GM12872 (cell line): Measurements from ENCODE around the gene TAOK3.

ENCODE experiments used
- CTCF ChIP-seq: IDR thresholded peaks from 3 replicates; pipeline ENCODE4 v1.5.1; 2011; ENCODE audit warnings: low read depth, mild to moderate bottlenecking, low read length, moderate library complexity; ENCODE audit not compliant: insufficient read depth

TAOK3 gene

GRCh38 chr12:118307069-118307954, 65.4 kb downstream of the TAOK3 start:
- TF ChIP-seq CTCF, result no peak

DNA sequence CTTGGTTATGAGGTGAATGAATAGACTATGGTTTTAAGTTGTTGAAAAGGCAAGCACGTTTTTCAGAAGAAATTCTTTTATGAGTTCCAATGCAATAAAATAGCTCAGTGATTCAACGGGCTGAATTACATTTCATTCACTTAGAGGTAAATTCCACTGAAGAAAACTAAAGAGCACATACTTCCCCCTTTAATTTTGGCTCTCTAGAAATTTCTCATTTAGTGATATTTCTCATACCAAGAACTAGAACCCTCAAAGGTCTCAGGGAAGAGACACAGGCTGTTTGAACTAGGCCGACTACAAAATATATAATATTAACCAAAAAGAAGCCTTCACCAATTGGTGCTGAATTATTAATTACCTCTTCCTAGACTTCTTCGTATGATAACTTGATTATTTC, 68.6 kb downstream of the TAOK3 start:
- TF ChIP-seq CTCF, result no peak

DNA sequence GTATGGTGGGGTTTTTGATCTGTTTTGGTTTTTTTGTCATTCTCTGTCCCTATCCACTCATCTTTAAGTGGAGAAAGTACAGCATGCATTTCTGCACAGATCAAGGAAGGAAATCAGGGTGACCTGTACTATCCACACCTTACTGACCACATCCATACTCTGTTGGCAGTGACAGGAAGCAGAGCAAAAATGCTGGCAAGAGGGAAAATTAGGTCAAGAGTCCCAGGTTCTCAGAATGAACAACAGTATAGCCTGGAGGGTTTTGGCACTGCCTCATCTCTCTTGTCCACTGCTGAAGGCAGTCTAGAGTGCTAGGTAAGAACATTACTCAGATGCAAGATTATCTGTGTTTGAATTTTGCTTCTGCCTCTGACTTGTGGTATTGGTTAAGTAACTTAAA, 70.7 kb downstream of the TAOK3 start:
- TF ChIP-seq CTCF, result no peak

DNA sequence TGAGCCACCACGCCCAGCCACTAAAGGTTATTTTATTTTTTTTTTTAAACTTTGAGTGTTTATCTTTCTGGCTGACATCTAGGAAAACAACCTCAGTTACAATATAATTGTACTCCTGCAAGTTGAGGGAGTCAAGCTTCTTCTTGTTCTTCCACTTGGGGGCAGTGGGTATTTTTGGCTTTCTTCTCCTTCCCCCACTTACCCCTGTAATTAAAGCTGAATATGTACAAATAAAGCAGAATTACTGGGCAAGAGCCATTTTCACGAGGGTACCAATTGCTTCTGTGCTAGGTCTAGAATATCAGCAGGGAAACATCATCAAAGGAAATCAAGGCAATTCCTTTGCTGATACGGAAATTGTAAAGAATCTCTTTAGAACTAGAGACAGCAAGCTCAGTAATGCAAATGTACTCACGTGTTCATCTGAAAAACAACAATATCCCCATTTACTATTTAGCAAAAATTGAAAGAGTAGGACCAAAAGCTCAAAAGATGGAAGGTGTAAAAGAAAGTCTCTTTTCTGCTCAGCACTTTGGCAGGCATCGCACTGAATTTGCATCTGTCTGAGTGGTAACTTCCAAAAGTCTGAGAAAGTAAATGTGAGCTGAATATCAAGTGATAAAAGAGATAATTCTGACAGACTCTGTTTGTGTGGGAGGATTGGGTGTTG, 72.8 kb downstream of the TAOK3 start:
- TF ChIP-seq CTCF, result no peak

DNA sequence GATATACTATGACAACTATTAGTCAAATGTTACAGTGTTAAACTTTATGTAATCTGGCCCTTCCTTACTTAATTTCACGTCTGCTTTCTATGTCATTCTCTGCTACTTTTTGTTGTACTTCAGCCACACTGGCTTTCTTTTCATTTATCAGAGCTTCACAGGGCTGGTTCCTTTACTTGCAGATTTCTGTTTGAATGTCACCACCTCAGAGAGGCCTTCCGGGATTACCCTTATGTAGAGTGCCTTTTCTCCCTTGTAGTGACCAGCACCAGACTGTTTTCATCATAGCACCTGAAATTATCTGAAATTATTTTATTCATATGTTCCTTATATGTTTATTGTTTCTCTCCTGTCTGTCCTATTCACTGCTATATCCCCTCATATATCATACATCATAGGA, 75.4 kb downstream of the TAOK3 start:
- no peak for TF ChIP-seq CTCF

DNA sequence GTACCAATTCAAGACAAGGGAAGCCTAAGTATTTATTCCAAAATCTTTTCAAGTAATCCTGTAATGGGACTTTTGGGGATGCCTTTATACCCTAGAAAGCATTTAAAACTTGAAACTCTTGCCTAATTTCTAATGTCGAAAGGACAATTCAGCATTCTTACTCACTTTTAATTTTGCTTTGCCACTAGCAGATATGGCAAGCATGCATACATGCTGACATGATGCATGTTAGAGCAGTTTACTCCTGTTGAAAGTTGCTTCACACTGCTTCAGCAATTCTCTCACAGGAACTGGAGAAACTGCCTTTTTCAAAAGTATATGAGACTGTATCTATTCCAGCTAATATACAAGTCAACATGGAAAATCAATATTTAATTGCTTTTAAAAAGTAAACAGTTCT, 79.9 kb downstream of the TAOK3 start:
- no peak for TF ChIP-seq CTCF

GRCh38 chr12:118290130-118290529, 82.6 kb downstream of the TAOK3 start:
- TF ChIP-seq CTCF, result no peak
